C4-2B (cell line): ENCODE measurements around the gene DKK3.

Experiments
- H3K27ac ChIP-seq: fragments of 450-650 bp; 2 replicates; pipeline ENCODE4 v1.5.1; 2017
- CTCF ChIP-seq: fragments of 450-650 bp; conservative IDR thresholded peaks from 2 replicates; pipeline ENCODE4 v1.5.1; 2017; ENCODE audit warnings: mild to moderate bottlenecking
- ZFX ChIP-seq: fragments of 450-650 bp; IDR thresholded peaks from 2 replicates; pipeline ENCODE4 v1.6.1; 2017

Gene DKK3

GRCh38 chr11:11989774-11990744 is 18.4 kb downstream of the DKK3 start:
- TF ChIP-seq CTCF (no peak), ZFX (no peak)
- no peak overlapping the region for H3K27ac ChIP-seq

- no peak overlapping the region for H3K27ac ChIP-seq
- TF ChIP-seq ZFX (no peak), CTCF (no peak; the same call in 1 of the 2 replicates)
Measured at GRCh38 chr11:11988681-11989261, 19.7 kb downstream of the DKK3 start.

DNA sequence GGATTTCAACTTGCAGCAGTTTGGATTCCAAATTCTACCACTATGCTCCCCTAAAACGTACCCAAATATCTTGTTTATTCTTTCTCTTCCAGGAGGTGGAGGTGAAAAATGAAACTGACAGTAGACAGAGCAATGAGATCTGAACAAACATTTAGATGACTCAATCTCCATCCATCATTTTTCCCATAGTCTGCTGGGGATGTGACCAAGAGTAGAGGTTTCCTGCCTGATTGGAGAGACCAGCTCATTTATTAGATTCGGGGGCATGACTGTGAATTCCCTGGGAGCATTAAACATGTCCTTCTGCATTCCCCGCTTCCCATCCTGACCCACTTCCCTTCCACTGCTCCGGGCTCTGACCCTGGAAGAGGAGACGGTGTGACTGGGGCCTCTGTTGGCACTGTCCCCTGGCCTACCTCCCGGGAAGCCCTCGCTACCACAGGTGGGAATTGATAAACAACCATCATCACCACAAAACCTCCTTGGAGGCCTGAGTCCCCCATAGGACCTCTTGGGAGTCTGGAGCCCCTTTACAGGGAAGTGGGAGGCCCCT is 20.3 kb downstream of the DKK3 start:
- H3K27ac ChIP-seq, result no peak overlapping the region

DNA sequence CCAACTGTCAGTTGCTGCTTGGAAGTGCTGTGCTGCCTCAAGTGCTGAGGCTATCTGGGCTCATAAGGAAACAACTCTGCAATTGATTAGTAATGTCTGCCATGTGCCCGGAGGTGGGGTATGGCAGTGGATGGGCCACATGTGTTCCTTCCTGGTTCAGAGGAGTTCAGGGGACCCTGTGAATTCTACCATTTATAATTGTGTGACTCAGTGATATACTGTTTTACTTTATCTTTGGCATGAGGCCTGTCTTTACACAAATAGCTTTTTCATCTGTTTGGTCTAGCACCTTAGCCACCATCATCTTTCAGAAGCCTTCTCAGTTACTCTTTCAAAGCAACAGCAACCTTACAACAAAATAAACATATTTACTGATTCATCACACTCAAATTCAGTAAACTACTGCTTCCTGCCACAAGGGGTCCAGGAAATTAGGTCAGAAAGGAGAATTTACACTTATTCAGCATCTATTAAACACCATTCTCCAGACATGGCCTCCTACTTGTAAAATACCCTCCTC is 20.9 kb downstream of the DKK3 start:
- TF ChIP-seq CTCF, result no peak; the same call in 1 of the 2 replicates
- no peak for TF ChIP-seq ZFX
- no peak overlapping the region for H3K27ac ChIP-seq

More for the DNA sequence above, 20.3 kb downstream of the DKK3 start:
- TF ChIP-seq ZFX, result no peak
- TF ChIP-seq CTCF, result no peak

GRCh38 chr11:11985954-11986949 is 22.2 kb downstream of the DKK3 start:
- no peak for TF ChIP-seq ZFX
- TF ChIP-seq CTCF, result no peak
- H3K27ac ChIP-seq, result no peak overlapping the region

DNA sequence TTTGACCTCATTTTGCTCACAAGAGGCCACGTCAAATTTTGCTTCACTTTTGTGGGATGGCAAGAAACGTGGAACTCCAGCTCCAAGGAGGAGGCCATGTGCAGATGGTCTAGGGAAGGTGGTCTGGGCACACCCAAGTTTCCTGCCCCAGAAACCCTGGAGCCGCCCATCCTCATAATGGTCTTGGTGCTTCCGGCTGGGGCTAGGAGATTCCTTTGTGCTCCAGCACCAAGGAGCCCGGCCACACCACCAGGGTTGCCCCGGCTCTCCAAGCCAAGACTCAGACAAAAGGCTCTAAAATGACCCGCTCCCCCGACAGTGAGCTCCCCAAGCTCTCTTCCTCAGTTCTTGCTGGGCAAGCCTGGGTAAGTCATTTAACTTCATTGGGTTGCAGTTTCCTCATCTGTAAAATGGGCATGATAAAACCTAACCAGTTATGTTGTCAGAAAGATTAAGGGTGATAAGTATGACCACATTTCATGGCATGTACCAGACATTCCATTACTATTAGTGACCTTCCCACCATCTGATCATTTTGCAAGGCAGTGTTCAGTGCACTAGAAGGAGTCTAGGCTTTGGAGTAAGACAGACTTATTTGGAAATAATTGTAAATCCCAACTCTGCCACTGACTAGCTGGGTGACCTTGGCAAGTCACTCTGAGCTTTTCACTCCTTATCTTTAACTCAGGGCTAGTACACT is 23.3 kb downstream of the DKK3 start:
- no peak overlapping the region for H3K27ac ChIP-seq
- TF ChIP-seq CTCF (no peak), ZFX (no peak)
